Astrocyte (in vitro differentiated cells and primary cell): ENCODE measurements around the gene UBTD1. TPM values are rescaled to one million over a fixed set of nuclear protein-coding genes. Genes with fewer than 3 reads are reported as not detected.

Experiments used
- DNase-seq: peaks from one replicate; pipeline ENCODE4 v3.0.0-alpha.2; 2010; ENCODE audit warnings: low read depth
- FAIRE-seq: peaks from 2 replicates; lab custom pipeline; 2011; peaks lifted over from hg19 to GRCh38; lab: Jason Lieb, UNC
- H2AFZ ChIP-seq: 2 replicates; pipeline ENCODE4 v1.6.0; 2012; ENCODE audit warnings: low read depth, low read length, inconsistent platforms
- H3K27ac ChIP-seq: 2 replicates; pipeline ENCODE4 v1.5.1; 2011; ENCODE audit warnings: low read depth, low read length, inconsistent platforms
- H3K27me3 ChIP-seq: 2 replicates; pipeline ENCODE4 v1.6.0; 2011; ENCODE audit warnings: low read length, inconsistent platforms; ENCODE audit not compliant: insufficient read depth
- H3K36me3 ChIP-seq: 2 replicates; pipeline ENCODE4 v1.5.1; 2011; ENCODE audit warnings: low read length, inconsistent platforms; ENCODE audit not compliant: insufficient read depth
- H3K4me1 ChIP-seq: 2 replicates; pipeline ENCODE4 v1.5.1; 2011; ENCODE audit warnings: low read length, inconsistent platforms; ENCODE audit not compliant: insufficient read depth
- H3K4me2 ChIP-seq: 2 replicates; pipeline ENCODE4 v1.6.0; 2012; ENCODE audit warnings: low read length, inconsistent platforms
- H3K4me3 ChIP-seq: 2 replicates; pipeline ENCODE4 v1.5.1; 2011; ENCODE audit warnings: low read depth, mild to moderate bottlenecking, low read length, inconsistent platforms; ENCODE audit not compliant: insufficient read depth
- H3K79me2 ChIP-seq: 2 replicates; pipeline ENCODE4 v1.6.0; 2012; ENCODE audit warnings: mild to moderate bottlenecking, low read length, inconsistent platforms; ENCODE audit not compliant: insufficient read depth
- H3K9ac ChIP-seq: 2 replicates; pipeline ENCODE4 v1.6.0; 2012; ENCODE audit warnings: mild to moderate bottlenecking, low read length, inconsistent platforms
- H3K9me3 ChIP-seq: 2 replicates; pipeline ENCODE4 v1.5.1; 2012; ENCODE audit warnings: low read depth, mild to moderate bottlenecking, low read length, inconsistent platforms; ENCODE audit not compliant: insufficient read depth
- H4K20me1 ChIP-seq: 2 replicates; pipeline ENCODE4 v1.6.0; 2012; ENCODE audit warnings: low read length, inconsistent platforms; ENCODE audit not compliant: insufficient read depth
- H3K27ac Mint-ChIP-seq: one replicate; pipeline ENCODE4 v1.8.0; 2021; ENCODE audit warnings: mild to moderate bottlenecking, mixed read lengths; ENCODE audit not compliant: unreplicated experiment
- H3K27me3 Mint-ChIP-seq: one replicate; pipeline ENCODE4 v1.8.0; 2021; ENCODE audit warnings: low read depth, mixed read lengths; ENCODE audit not compliant: unreplicated experiment
- H3K36me3 Mint-ChIP-seq: one replicate; pipeline ENCODE4 v1.8.0; 2021; ENCODE audit warnings: low read depth, mixed read lengths; ENCODE audit not compliant: unreplicated experiment
- H3K4me1 Mint-ChIP-seq: one replicate; pipeline ENCODE4 v1.8.0; 2021; ENCODE audit warnings: low read depth, mixed read lengths; ENCODE audit not compliant: unreplicated experiment
- H3K4me3 Mint-ChIP-seq: one replicate; pipeline ENCODE4 v1.8.0; 2021; ENCODE audit warnings: mild to moderate bottlenecking, moderate library complexity, mixed read lengths; ENCODE audit not compliant: unreplicated experiment
- H3K9me3 Mint-ChIP-seq: one replicate; pipeline ENCODE4 v1.8.0; 2021; ENCODE audit warnings: mild to moderate bottlenecking, mixed read lengths; ENCODE audit not compliant: unreplicated experiment
- CTCF ChIP-seq: IDR thresholded peaks from 2 replicates; pipeline ENCODE4 v1.5.1; 2011; ENCODE audit warnings: low read depth, mild to moderate bottlenecking, inconsistent platforms, low read length, moderate library complexity; ENCODE audit not compliant: insufficient read depth
- EZH2 ChIP-seq: IDR thresholded peaks from 2 replicates; pipeline ENCODE4 v1.6.1; 2012; ENCODE audit warnings: mild to moderate bottlenecking, low read length, inconsistent platforms; ENCODE audit not compliant: insufficient read depth
- total RNA-seq: library from RNA; stranded (reverse); gene quantifications from 2 replicates; pipeline ENCODE4 v1.2.1, GENCODE V29; 2021

UBTD1 gene
- total RNA-seq, 1 donor from 2014 or later: 73.1 TPM

GRCh38 chr10:97618733-97619132, 120.0 kb downstream of the UBTD1 start:
- H3K4me2 ChIP-seq: no peak overlapping the region
- no peak overlapping the region for H3K4me3 ChIP-seq
- no peaks in the 10 kb centered on the region for H3K27me3 ChIP-seq
- no peaks in the 10 kb centered on the region for H3K79me2 ChIP-seq
- no peaks in the 10 kb centered on the region for H3K4me1 ChIP-seq
- no peaks in the 10 kb centered on the region for H4K20me1 ChIP-seq
- H3K27me3 Mint-ChIP-seq: no peaks in the 10 kb centered on the region
- no peak overlapping the region for H3K4me3 Mint-ChIP-seq
- DNase-seq: no peak
- H3K36me3 Mint-ChIP-seq: peaks cover 7% of the 10 kb centered on the region
- H3K9me3 Mint-ChIP-seq: no peaks in the 10 kb centered on the region
- H3K9me3 ChIP-seq: no peaks in the 10 kb centered on the region
- H3K9ac ChIP-seq: no peak overlapping the region
- no peaks in the 10 kb centered on the region for H3K4me1 Mint-ChIP-seq
- no peak overlapping the region for H3K27ac ChIP-seq
- no peaks in the 10 kb centered on the region for H3K36me3 ChIP-seq
- no peak overlapping the region for H2AFZ ChIP-seq
- no peak overlapping the region for H3K27ac Mint-ChIP-seq
- TF ChIP-seq CTCF (no peak), EZH2 (no peak)
- no peak for FAIRE-seq

Other genes starting within 250 kb of the UBTD1 start
- 9.0 and 9.2 TPM in 2 replicates for gene ARHGAP19, start 206.3 kb upstream of the UBTD1 start, total RNA-seq
- gene FRAT1, start 179.7 kb upstream of the UBTD1 start, total RNA-seq: 1.4 and 2.5 TPM in 2 replicates
- gene FRAT2, start 164.2 kb upstream of the UBTD1 start, total RNA-seq: 7.4 and 7.8 TPM in 2 replicates
- gene RRP12, start 97.6 kb upstream of the UBTD1 start, total RNA-seq: 45.0 and 52.1 TPM in 2 replicates
- gene PGAM1, start 72.7 kb upstream of the UBTD1 start, total RNA-seq: 706 and 719 TPM in 2 replicates
- 37.9 and 38.6 TPM in 2 replicates for gene EXOSC1, start 52.9 kb upstream of the UBTD1 start, total RNA-seq
- 51.1 and 53.5 TPM in 2 replicates for gene ZDHHC16, start 52.7 kb upstream of the UBTD1 start, total RNA-seq
- gene MMS19, start 502 bp upstream of the UBTD1 start, total RNA-seq: 84.4 and 97.2 TPM in 2 replicates
- gene ANKRD2, start 73.9 kb downstream of the UBTD1 start, total RNA-seq: 0.22 and 0.36 TPM in 2 replicates
- gene HOGA1, start 85.5 kb downstream of the UBTD1 start, total RNA-seq: 0.23 and 0.31 TPM in 2 replicates
- gene C10orf62, start 90.8 kb downstream of the UBTD1 start, total RNA-seq: not detected in 2 replicates
- gene MORN4, start 134.6 kb downstream of the UBTD1 start, total RNA-seq: 15.8 and 16.2 TPM in 2 replicates
- gene PI4K2A, start 141.7 kb downstream of the UBTD1 start, total RNA-seq: 32.9 and 37.8 TPM in 2 replicates
- 5.0 and 5.6 TPM in 2 replicates for gene AVPI1, start 188.3 kb downstream of the UBTD1 start, total RNA-seq
- 69.7 and 79.2 TPM in 2 replicates for gene MARVELD1, start 214.8 kb downstream of the UBTD1 start, total RNA-seq
- 31.3 and 32.8 TPM in 2 replicates for gene ZFYVE27, start 238.2 kb downstream of the UBTD1 start, total RNA-seq